ENCODE results near the gene TPK1. TPM values are rescaled to one million over a fixed set of nuclear protein-coding genes. Genes with fewer than 3 reads are reported as not detected.

Gene TPK1
- total RNA-seq, 1 donor from 2014 or later: 14.5 TPM

- Histone ChIP-seq H2AFZ (replicated peaks) (peak overlapping the region; percentile 77), H4K20me1 (ENCODE audit: low read depth) (no peaks in the 10 kb centered on the region), H3K4me2 (peak overlapping the region; percentile 27), H3K36me3 (no peaks in the 10 kb centered on the region), H3K9me3 (ENCODE audit: low read depth) (no peaks in the 10 kb centered on the region), H3K9ac (no peak overlapping the region), H3K4me1 (peaks cover 10% of the 10 kb centered on the region), H3K27me3 (no peaks in the 10 kb centered on the region), H3K79me2 (ENCODE audit: low read depth) (no peaks in the 10 kb centered on the region), H3F3A (ENCODE audit: low read depth) (no peaks in the 10 kb centered on the region), H3K27ac (no peak overlapping the region), H3K4me3 (no peak overlapping the region)
- Mint-ChIP-seq H3K27ac (no peak overlapping the region), H3K4me3 (no peak overlapping the region), H3K4me1 (peaks cover 2% of the 10 kb centered on the region), H3K36me3 (no peaks in the 10 kb centered on the region), H3K27me3 (ENCODE audit: insufficient read depth, low read depth) (no peaks in the 10 kb centered on the region), H3K9me3 (peaks cover 5% of the 10 kb centered on the region)
- peak; percentile 66 for DNase-seq (ENCODE audit: low spot score)
- no peak for TF ChIP-seq EZH2phosphoT487 (IDR thresholded peaks at IDR 0.05)
- TF ChIP-seq EZH2 (IDR thresholded peaks at IDR 0.05): no peak
- TF ChIP-seq CTCF (IDR thresholded peaks at IDR 0.05): no peak
These were observed 6.6 kb upstream of the TPK1 start for GRCh38 chr7:144842377-144842851.

- Histone ChIP-seq H3K9me3 (ENCODE audit: low read depth) (no peaks in the 10 kb centered on the region), H3K27ac (no peak overlapping the region), H3K4me2 (peak overlapping the region; percentile 93), H3K9ac (no peak overlapping the region), H3K4me1 (peaks cover 5% of the 10 kb centered on the region), H3F3A (ENCODE audit: low read depth) (peaks cover 15% of the 10 kb centered on the region), H2AFZ (replicated peaks) (peak overlapping the region; percentile 97), H3K27me3 (peaks cover 10% of the 10 kb centered on the region), H4K20me1 (ENCODE audit: low read depth) (no peaks in the 10 kb centered on the region), H3K79me2 (ENCODE audit: low read depth) (no peaks in the 10 kb centered on the region), H3K4me3 (peak overlapping the region; percentile 86), H3K36me3 (no peaks in the 10 kb centered on the region)
- Mint-ChIP-seq H3K4me1 (peaks cover 3% of the 10 kb centered on the region), H3K36me3 (no peaks in the 10 kb centered on the region), H3K9me3 (peaks cover 5% of the 10 kb centered on the region), H3K27ac (no peak overlapping the region), H3K4me3 (peak overlapping the region; percentile 86), H3K27me3 (ENCODE audit: insufficient read depth, low read depth) (peaks cover 3% of the 10 kb centered on the region)
- TF ChIP-seq EZH2 (IDR thresholded peaks at IDR 0.05) (no peak), CTCF (IDR thresholded peaks at IDR 0.05) (no peak), EZH2phosphoT487 (IDR thresholded peaks at IDR 0.05) (no peak)
- no peak for DNase-seq (ENCODE audit: low spot score)
These were observed 641 bp upstream of the TPK1 start for GRCh38 chr7:144836545-144836842.

GRCh38 chr7:144835155-144835611, 670 bp downstream of the TPK1 start:
- H3K4me3 Mint-ChIP-seq: peak overlapping the region; percentile 95
- Histone ChIP-seq H3F3A (ENCODE audit: low read depth) (peaks cover 15% of the 10 kb centered on the region), H2AFZ (replicated peaks) (peak overlapping the region; percentile 97), H3K4me3 (peak overlapping the region; percentile 86), H3K36me3 (no peaks in the 10 kb centered on the region), H3K9ac (peak overlapping the region; percentile 63), H3K79me2 (ENCODE audit: low read depth) (no peaks in the 10 kb centered on the region), H3K27me3 (peaks cover 10% of the 10 kb centered on the region), H3K9me3 (ENCODE audit: low read depth) (no peaks in the 10 kb centered on the region), H3K27ac (no peak overlapping the region), H4K20me1 (ENCODE audit: low read depth) (no peaks in the 10 kb centered on the region), H3K4me1 (peaks cover 5% of the 10 kb centered on the region), H3K4me2 (peak overlapping the region; percentile 93)
- no peaks in the 10 kb centered on the region for H3K36me3 Mint-ChIP-seq
- TF ChIP-seq CTCF (IDR thresholded peaks at IDR 0.05) (no peak), EZH2phosphoT487 (IDR thresholded peaks at IDR 0.05) (no peak), EZH2 (IDR thresholded peaks at IDR 0.05) (no peak)
- peaks cover 3% of the 10 kb centered on the region for H3K4me1 Mint-ChIP-seq
- peak; percentile 48 for DNase-seq (ENCODE audit: low spot score)
- H3K27me3 Mint-ChIP-seq (ENCODE audit: insufficient read depth, low read depth): peaks cover 4% of the 10 kb centered on the region
- H3K27ac Mint-ChIP-seq: peak overlapping the region; percentile 96
- H3K9me3 Mint-ChIP-seq: peaks cover 7% of the 10 kb centered on the region

Measured in neural progenitor cell (in vitro differentiated cells).